Esophagus squamous epithelium (tissue), 4 donors: Measurements from ENCODE around the gene MICAL3.

Source experiments
- CTCF ChIP-seq, 6 experiments: fragments of 450-650 bp in 4 of 6; fragments of 200-600 bp in 2 of 6; sonication (generic) in 2 of 6; IDR thresholded peaks; one replicate each; pipeline ENCODE4 v1.5.1; 2016 to 2019; ENCODE audit warnings: antibody characterized with exemption in 6 of 6, mild to moderate bottlenecking in 4 of 6, moderate library complexity in 4 of 6
- POLR2A ChIP-seq, 4 donors: fragments of 450-650 bp; IDR thresholded peaks; one replicate each; pipeline ENCODE4 v1.6.1; 2017; ENCODE audit warnings: antibody characterized with exemption in 4 of 4, mild to moderate bottlenecking in 4 of 4, moderate library complexity in 3 of 4

- TF ChIP-seq CTCF (IDR thresholded peaks at IDR 0.05), result no peak
- TF ChIP-seq POLR2A (IDR thresholded peaks at IDR 0.05), result no peak
Measured at GRCh38 chr22:17945156-17945887, 79.0 kb downstream of the MICAL3 start.
